GM18498 (cell line): ENCODE results near the gene OR9Q1.

Source experiments
- ATAC-seq: cut with Tn5 transposase; IDR thresholded peaks from one replicate; pipeline ENCODE4 v1.9.1; 2021; ENCODE audit warnings: mild to moderate bottlenecking, moderate library complexity; ENCODE audit not compliant: unreplicated experiment

OR9Q1 gene

DNA sequence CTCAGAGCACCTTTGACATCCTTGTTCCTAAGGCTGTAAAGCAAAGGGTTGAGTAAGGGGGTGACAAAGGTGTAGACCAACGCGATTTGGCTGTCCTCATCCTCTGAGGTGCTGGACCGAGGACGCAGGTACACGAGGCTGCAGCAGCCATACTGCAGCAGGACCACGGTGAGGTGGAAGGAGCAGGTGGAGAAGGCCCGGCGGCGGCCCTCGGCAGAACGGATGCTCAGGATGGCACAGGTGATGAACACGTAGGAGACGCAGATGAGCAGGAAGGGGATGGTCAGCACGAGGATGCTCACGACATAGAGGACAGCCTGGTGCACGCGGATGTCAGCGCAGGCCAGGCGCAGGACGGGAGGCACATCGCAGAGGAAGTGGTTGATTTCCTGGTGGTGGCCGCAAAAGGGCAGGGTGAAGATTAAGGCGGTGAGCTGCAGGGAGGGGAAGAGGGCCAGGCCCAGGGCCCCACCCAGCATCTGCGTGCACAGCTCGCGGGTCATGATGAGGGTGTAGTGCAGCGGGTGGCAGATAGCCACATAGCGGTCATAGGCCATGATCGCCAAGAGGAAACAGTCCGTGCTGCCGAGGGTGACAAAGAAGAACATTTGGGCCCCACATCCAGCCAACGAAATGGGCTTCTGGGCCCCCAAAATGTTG is 204.4 kb downstream of the OR9Q1 start:
- no peak for ATAC-seq
